Type B pancreatic cell (in vitro differentiated cells): Measurements from ENCODE around the gene PPP2R2D. TPM values are rescaled to one million over a fixed set of nuclear protein-coding genes. Genes with fewer than 3 reads are reported as not detected.

Source experiments
- DNase-seq: peaks from one replicate; pipeline ENCODE4 v3.0.0; 2021; ENCODE audit warnings: mixed read lengths; ENCODE audit not compliant: unreplicated experiment; ENCODE audit errors: extremely low spot score
- H3K27ac Mint-ChIP-seq: 2 replicates; pipeline ENCODE4 v1.8.0; 2021; ENCODE audit warnings: mild to moderate bottlenecking, mixed read lengths
- H3K27me3 Mint-ChIP-seq: 2 replicates; pipeline ENCODE4 v1.8.0; 2021; ENCODE audit warnings: mixed read lengths
- H3K36me3 Mint-ChIP-seq: 2 replicates; pipeline ENCODE4 v1.8.0; 2021; ENCODE audit warnings: mixed read lengths
- H3K4me1 Mint-ChIP-seq: one replicate; pipeline ENCODE4 v1.8.0; 2021; ENCODE audit warnings: mixed read lengths; ENCODE audit not compliant: unreplicated experiment
- H3K4me3 Mint-ChIP-seq: 2 replicates; pipeline ENCODE4 v1.8.0; 2021; ENCODE audit warnings: mild to moderate bottlenecking, mixed read lengths
- H3K9me3 Mint-ChIP-seq: 2 replicates; pipeline ENCODE4 v1.8.0; 2021; ENCODE audit warnings: mixed read lengths
- CTCF ChIP-seq: fragments of 200-600 bp; sonication (generic); conservative IDR thresholded peaks from 2 replicates; pipeline ENCODE4 v1.5.0; 2021; ENCODE audit warnings: antibody characterized with exemption, mild to moderate bottlenecking
- total RNA-seq: library from RNA; stranded (reverse); gene quantifications from 2 replicates; pipeline ENCODE4 v1.2.1, GENCODE V29; 2021; ENCODE audit warnings: low replicate concordance

Gene PPP2R2D
- total RNA-seq, 1 donor from 2014 or later, result 38.1 TPM

- Mint-ChIP-seq H3K4me3 (no peak overlapping the region), H3K27ac (no peak overlapping the region), H3K9me3 (no peaks in the 10 kb centered on the region), H3K27me3 (no peaks in the 10 kb centered on the region), H3K4me1 (no peaks in the 10 kb centered on the region), H3K36me3 (peaks cover 26% of the 10 kb centered on the region)
- TF ChIP-seq CTCF, result no peak
- no peak for DNase-seq
Observed at GRCh38 chr10:131960631-131961046, 59.8 kb downstream of the PPP2R2D start.

- TF ChIP-seq CTCF, result no peak
- Mint-ChIP-seq H3K27me3 (no peaks in the 10 kb centered on the region), H3K36me3 (peaks cover 23% of the 10 kb centered on the region), H3K9me3 (no peaks in the 10 kb centered on the region), H3K4me1 (no peaks in the 10 kb centered on the region), H3K4me3 (no peak overlapping the region), H3K27ac (no peak overlapping the region)
- no peak for DNase-seq
Observed at GRCh38 chr10:131961047-131961776, 60.4 kb downstream of the PPP2R2D start.

GRCh38 chr10:131961777-131962662 is 61.2 kb downstream of the PPP2R2D start:
- H3K9me3 Mint-ChIP-seq, result no peaks in the 10 kb centered on the region
- peaks cover 16% of the 10 kb centered on the region for H3K36me3 Mint-ChIP-seq
- no peaks in the 10 kb centered on the region for H3K27me3 Mint-ChIP-seq
- TF ChIP-seq CTCF, result no peak
- H3K4me1 Mint-ChIP-seq, result no peaks in the 10 kb centered on the region
- no peak for DNase-seq
- H3K4me3 Mint-ChIP-seq, result no peak overlapping the region
- no peak overlapping the region for H3K27ac Mint-ChIP-seq

GRCh38 chr10:131963350-131963749 is 62.5 kb downstream of the PPP2R2D start:
- H3K9me3 Mint-ChIP-seq, result no peaks in the 10 kb centered on the region
- H3K36me3 Mint-ChIP-seq, result peaks cover 11% of the 10 kb centered on the region
- no peak overlapping the region for H3K27ac Mint-ChIP-seq
- no peaks in the 10 kb centered on the region for H3K27me3 Mint-ChIP-seq
- H3K4me3 Mint-ChIP-seq, result no peak overlapping the region
- H3K4me1 Mint-ChIP-seq, result no peaks in the 10 kb centered on the region
- no peak for TF ChIP-seq CTCF
- no peak for DNase-seq

- Mint-ChIP-seq H3K4me3 (no peak overlapping the region), H3K9me3 (no peaks in the 10 kb centered on the region), H3K27me3 (no peaks in the 10 kb centered on the region), H3K27ac (no peak overlapping the region), H3K36me3 (peaks cover 11% of the 10 kb centered on the region), H3K4me1 (no peaks in the 10 kb centered on the region)
- no peak for DNase-seq
- TF ChIP-seq CTCF, result no peak
Observed at GRCh38 chr10:131963811-131964210, 63.0 kb downstream of the PPP2R2D start.
